GM18867 (cell line): ENCODE data around the gene DLG2.

Experiments used
- ATAC-seq: cut with Tn5 transposase; IDR thresholded peaks from one replicate; pipeline ENCODE4 v1.9.1; 2021; ENCODE audit warnings: mild to moderate bottlenecking, moderate library complexity; ENCODE audit not compliant: unreplicated experiment

DLG2 gene

GRCh38 chr11:83979593-83979992, 1647.6 kb downstream of the DLG2 start:
- ATAC-seq: no peak

DNA sequence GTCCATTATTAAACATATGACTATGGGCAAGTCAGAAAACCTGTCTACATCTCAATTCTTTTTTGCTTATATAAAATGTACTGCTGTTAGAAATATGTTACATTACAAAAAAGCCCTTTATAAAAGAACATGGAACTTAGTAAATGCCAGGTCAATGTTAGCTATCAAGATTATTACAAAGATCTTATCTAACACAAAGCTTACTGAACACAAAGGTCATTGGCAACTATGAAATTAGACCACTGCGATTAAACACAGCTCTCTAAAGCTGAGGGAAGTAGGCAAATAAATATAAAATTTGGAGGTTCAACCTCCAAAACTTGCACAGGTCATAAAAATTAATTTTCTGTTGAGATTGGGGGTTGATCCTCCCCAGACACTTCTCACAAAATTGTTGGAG, 1648.2 kb downstream of the DLG2 start:
- no peak for ATAC-seq

- ATAC-seq: peak; percentile 43
Observed at GRCh38 chr11:83976086-83976485, 1651.1 kb downstream of the DLG2 start.

DNA sequence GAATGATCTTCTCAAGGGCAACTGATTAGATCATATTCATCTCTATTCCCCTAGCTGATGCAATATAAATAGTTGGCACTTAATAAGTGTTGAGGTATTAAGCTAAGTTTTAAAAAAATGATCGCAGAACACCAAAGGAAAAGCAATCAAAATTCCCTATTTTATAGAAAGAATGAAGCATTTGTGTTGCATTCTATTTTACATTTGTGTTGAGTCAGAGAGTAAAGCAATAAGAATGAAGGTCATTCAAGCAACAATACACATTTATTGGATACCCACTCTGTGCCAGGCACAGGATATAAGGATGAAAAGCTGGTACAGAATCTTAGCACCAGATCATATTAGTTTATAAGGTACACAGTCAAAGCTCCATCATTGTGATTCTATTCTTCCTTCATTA, 1654.6 kb downstream of the DLG2 start:
- ATAC-seq: no peak

- ATAC-seq: peak; percentile 42
Observed at GRCh38 chr11:83971063-83971462, 1656.1 kb downstream of the DLG2 start.

GRCh38 chr11:83970061-83970671, 1657.0 kb downstream of the DLG2 start:
- peak; percentile 90 for ATAC-seq

GRCh38 chr11:83957038-83957900, 1669.9 kb downstream of the DLG2 start:
- no peak for ATAC-seq

DNA sequence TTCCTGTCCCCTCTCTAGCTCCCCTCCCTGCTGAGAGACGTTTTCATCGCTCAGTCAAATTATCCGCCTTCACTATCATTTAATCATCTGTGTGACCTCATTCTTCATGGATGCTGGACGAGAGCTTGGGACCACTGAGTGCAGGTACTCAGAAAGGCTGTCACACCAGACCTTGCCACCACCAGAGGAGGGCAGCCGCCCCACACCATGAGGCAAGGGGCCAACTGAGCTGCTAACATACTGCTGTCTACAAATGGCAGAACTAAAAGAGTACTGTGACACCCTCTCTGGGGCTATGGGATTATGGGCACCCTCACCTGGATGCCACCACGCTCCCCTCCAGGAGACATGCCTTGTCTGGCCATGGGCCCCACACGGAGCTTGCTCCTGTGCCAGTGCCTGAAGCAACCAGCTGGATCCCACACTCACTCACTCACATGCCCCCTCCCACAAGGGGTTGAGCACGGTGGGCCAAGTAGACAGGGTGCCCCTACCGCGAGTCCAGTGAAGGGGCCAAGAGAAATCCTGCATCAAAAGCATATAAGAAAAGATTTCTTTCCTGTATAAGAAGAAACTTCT, 1670.9 kb downstream of the DLG2 start:
- no peak for ATAC-seq

DNA sequence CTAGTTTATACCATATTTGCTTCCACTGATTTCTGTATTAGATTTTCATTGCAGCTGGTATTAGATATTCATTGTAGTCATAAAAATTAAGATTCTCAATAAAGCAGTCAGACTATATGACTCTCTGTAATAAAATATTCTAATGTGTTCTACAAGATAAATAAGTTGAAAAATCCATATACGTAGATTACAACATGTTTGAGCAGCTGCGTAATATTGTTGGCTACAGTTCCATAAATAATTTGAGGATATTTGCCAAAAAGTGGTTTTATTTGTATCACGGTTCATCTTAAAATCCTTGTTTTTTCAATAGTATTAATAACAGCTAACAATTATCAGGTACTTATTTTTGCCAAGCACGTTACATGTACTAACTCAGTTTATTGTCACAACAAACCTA, 1672.4 kb downstream of the DLG2 start:
- no peak for ATAC-seq

- no peak for ATAC-seq
Observed at GRCh38 chr11:83951521-83951920, 1675.6 kb downstream of the DLG2 start.

GRCh38 chr11:83948200-83948599, 1678.9 kb downstream of the DLG2 start:
- no peak for ATAC-seq

GRCh38 chr11:83945976-83946375, 1681.2 kb downstream of the DLG2 start:
- no peak for ATAC-seq

- no peak for ATAC-seq
Observed at GRCh38 chr11:83941050-83941449, 1686.1 kb downstream of the DLG2 start.

GRCh38 chr11:83938148-83938547, 1689.0 kb downstream of the DLG2 start:
- peak; percentile 80 for ATAC-seq

GRCh38 chr11:83933008-83933407, 1694.1 kb downstream of the DLG2 start:
- ATAC-seq: no peak

GRCh38 chr11:83927422-83927821, 1699.7 kb downstream of the DLG2 start:
- no peak for ATAC-seq

DNA sequence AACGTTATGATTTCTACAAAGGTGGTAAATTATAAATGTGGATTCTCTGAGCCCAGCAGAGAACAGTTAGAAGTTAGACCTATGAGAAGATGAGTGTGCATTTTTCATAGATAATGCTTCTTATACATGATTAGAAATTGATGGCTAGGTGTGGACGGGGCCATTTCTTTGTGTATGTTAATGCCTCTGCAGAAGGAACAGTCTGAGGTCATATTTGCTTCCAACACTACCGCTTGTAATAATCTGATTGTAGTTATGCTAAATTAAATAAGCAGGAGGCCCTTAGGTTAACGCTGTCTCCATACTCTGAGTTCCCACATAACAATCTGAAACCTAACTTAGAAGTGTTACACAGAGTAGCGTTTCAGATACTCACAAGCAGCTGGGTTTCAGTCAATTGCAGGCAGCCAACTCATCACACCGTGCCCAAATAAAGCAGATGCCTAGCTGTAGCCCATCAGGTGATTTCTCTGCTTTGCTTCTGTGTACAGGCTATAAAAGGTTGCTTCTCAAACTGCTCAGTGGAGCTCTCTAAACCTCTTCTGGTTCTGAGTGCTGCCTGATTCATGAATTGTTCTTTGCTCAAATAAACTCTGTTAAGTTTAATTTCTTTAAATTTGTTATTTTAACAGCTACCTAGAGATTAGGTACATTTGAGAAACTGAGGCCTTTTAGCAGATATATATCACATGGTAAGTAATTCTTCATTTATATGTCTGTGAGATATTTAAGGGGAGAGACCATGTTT, 1702.2 kb downstream of the DLG2 start:
- no peak for ATAC-seq

GRCh38 chr11:83923961-83924360, 1703.2 kb downstream of the DLG2 start:
- ATAC-seq: no peak

- no peak for ATAC-seq
Observed at GRCh38 chr11:83922953-83923352, 1704.2 kb downstream of the DLG2 start.

- ATAC-seq: no peak
Observed at GRCh38 chr11:83922318-83922717, 1704.8 kb downstream of the DLG2 start.

DNA sequence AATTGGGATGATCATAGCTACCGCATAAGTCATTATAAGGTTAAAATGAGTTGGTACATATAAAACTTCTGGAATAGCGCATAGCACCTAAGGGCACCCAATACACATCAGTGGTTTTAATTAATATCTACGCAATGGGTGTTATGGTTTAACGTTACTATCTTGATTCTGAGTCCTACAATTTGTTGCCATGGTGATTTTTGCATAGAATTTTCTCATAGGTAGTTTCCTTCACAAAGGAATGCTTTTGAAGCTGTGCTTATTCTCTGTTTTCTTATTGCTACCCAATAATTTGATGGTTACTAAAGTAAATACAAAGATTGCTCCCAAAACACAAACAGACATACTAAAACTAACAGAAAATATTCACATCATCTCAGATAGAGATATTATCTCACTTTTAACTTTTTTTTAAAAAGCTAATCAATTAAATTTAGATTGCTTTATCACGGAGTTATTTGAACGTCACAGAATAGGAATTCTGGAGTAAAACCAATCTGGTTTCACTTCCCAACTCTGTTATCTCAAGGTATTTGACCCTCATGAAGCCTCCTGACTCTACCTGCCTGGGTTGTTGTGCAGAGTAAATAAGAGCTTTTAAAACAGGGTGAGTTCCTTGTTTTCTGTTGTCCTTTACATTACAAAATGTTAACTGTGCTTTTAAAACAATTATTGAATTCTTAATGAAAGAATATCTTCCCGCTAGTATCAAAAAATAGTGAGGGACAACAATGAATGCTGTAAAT, 1705.5 kb downstream of the DLG2 start:
- ATAC-seq: no peak
